Measurements from ENCODE around the gene ZCCHC7. TPM values are rescaled to one million over a fixed set of nuclear protein-coding genes. Genes with fewer than 3 reads are reported as not detected.

Gene ZCCHC7
- total RNA-seq, 4 donors from 2014 or later, result 12.1 to 19.1 (median 15.6) TPM

DNA sequence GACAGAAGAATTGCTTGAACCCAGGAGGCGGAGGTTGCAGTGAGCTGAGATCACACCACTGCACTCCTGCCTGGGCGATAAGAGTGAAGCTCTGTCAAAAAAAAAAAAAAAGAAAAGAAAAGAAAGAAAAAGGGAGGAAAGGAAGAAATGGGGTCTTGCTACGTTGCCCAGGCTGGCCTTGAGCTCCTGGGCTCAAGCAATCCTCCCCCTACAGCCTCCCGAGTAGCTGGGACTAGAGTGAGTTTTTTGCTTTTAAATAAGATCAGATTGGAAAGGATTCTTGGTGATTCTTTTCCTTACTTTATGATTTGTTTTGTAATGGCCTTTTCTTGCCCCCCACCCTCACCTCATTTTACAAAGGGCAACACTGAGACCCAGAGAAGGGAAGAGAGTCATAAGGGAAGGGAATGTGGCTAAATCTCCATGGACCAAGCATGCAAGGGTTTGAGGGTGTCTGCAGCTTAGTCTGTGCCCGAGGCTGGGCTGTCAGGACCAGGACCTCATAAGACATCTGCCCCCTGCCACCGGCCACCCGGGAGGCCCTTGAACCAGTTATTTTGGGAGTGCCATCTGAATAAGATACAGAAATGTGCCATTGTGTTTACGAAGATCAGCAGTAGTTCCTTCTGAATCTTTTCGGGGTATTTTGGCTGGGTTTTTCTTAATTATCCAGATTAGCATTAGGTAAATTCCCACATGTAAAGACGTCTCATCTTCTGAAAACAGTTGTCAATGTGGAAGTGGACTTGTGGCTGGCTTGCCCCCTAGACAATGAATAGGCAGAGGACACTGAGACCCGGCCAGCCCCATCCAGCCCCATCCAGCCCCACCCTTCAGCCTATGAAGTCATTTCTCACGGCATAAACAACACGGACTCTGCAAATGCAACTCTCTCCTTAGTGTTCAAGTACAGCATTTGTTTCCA lies 257.6 kb downstream of the ZCCHC7 start:
- H3K27ac ChIP-seq (replicated peaks in 1 of 4), result no peak overlapping the region
- no peaks in the 10 kb centered on the region for H3K27me3 ChIP-seq
- H3K4me1 ChIP-seq, result no peaks in the 10 kb centered on the region
- no peak for TF ChIP-seq POLR2AphosphoS5 (IDR thresholded peaks at IDR 0.05)
- TF ChIP-seq, protein P1, sequence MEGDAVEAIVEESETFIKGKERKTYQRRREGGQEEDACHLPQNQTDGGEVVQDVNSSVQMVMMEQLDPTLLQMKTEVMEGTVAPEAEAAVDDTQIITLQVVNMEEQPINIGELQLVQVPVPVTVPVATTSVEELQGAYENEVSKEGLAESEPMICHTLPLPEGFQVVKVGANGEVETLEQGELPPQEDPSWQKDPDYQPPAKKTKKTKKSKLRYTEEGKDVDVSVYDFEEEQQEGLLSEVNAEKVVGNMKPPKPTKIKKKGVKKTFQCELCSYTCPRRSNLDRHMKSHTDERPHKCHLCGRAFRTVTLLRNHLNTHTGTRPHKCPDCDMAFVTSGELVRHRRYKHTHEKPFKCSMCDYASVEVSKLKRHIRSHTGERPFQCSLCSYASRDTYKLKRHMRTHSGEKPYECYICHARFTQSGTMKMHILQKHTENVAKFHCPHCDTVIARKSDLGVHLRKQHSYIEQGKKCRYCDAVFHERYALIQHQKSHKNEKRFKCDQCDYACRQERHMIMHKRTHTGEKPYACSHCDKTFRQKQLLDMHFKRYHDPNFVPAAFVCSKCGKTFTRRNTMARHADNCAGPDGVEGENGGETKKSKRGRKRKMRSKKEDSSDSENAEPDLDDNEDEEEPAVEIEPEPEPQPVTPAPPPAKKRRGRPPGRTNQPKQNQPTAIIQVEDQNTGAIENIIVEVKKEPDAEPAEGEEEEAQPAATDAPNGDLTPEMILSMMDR (IDR thresholded peaks at IDR 0.05), result no peak
- TF ChIP-seq EP300 (IDR thresholded peaks at IDR 0.05), result no peak
- TF ChIP-seq POLR2A (IDR thresholded peaks at IDR 0.05; ENCODE audit: low read depth), result no peak
- no peak overlapping the region for H3K4me3 ChIP-seq
- H3K9me3 ChIP-seq, result no peaks in the 10 kb centered on the region
- no peaks in the 10 kb centered on the region for H3K36me3 ChIP-seq
- DNase-seq (ENCODE audit: extremely low spot score), result no peak
- WGBS, result 82% methylated on average over 13 of the region's 13 CpGs
- intact Hi-C loops (cut with DNase I), result no loop called here

DNA sequence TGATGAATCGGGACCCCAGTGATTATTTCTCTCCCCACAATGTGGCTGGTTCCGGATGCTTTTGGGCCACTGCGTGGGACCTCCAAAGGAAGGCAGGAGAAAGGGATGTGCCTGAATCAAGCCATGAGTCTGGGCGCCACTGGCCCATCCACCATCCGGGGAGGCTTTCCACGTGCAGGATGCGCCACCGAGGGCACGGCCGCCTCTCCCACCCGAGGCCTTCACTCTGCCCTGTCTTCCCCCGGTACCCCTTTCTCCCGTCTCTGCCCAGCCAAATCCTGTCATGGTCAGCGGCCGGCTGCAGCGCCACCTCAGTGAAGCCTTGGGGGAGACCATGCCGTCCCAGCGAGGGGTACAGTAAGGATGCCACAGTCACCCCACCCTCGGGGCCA lies 258.2 kb downstream of the ZCCHC7 start:
- Histone ChIP-seq H3K27ac (replicated peaks in 1 of 4) (no peak overlapping the region), H3K9me3 (no peaks in the 10 kb centered on the region), H3K36me3 (no peaks in the 10 kb centered on the region), H3K27me3 (no peaks in the 10 kb centered on the region), H3K4me1 (no peaks in the 10 kb centered on the region), H3K4me3 (no peak overlapping the region)
- TF ChIP-seq POLR2AphosphoS5 (IDR thresholded peaks at IDR 0.05) (no peak), EP300 (IDR thresholded peaks at IDR 0.05) (no peak), POLR2A (IDR thresholded peaks at IDR 0.05; ENCODE audit: low read depth) (no peak)
- TF ChIP-seq, protein P1 (IDR thresholded peaks at IDR 0.05), result no peak
- 92% methylated on average over 10 of the region's 19 CpGs for WGBS
- intact Hi-C loops (cut with DNase I), result no loop called here
- DNase-seq (ENCODE audit: extremely low spot score), result no peak

DNA sequence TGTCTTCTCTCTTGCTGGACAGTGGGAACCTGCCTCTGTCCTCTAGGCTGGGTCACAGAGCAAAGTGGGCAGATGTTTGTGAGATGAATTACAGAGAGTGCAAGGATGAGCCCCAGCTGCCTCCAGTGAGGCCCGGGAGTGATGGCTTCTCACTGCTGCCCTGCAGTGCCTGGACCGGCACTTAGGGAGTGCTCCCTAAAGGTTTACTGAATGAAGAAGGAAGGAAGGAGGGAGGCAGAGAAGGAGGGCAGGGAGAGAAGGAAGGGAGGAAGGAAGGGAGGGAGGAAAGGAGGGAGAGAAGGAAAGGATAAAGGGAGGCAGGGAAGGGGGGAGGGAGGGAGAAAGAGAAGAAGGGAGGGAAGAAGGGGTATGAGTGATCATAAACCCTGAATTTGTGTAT lies 259.5 kb downstream of the ZCCHC7 start:
- intact Hi-C loops (cut with DNase I), result no loop called here
- 56% methylated on average over 2 of the region's 2 CpGs for WGBS
- TF ChIP-seq, protein P1 (IDR thresholded peaks at IDR 0.05), result no peak
- TF ChIP-seq POLR2AphosphoS5 (IDR thresholded peaks at IDR 0.05), result no peak
- no peak for TF ChIP-seq POLR2A (IDR thresholded peaks at IDR 0.05; ENCODE audit: low read depth)
- TF ChIP-seq EP300 (IDR thresholded peaks at IDR 0.05), result no peak
- DNase-seq (ENCODE audit: extremely low spot score), result no peak
- H3K9me3 ChIP-seq, result no peaks in the 10 kb centered on the region
- H3K36me3 ChIP-seq, result no peaks in the 10 kb centered on the region
- H3K27me3 ChIP-seq, result no peaks in the 10 kb centered on the region
- no peaks in the 10 kb centered on the region for H3K4me1 ChIP-seq
- no peak overlapping the region for H3K27ac ChIP-seq (replicated peaks in 1 of 4)
- H3K4me3 ChIP-seq, result no peak overlapping the region

DNA sequence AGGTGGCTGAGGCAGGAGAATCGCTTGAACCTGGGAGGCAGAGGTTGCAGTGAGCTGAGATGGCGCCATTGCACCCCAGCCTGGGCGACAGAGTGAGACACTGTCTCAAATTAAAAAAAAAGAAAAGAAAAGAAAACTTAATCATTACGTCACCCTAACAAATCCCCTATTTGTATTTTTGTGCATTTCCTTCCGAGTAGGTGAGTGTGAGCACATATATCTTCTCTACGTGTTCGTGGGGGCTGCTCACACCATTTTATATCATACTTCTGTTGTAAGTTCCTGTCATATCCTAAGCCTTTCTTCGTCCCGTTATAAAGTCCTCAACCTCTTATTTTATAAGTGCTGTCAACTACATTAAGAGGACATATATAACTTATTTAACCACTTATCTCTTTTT lies 260.2 kb downstream of the ZCCHC7 start:
- TF ChIP-seq EP300 (IDR thresholded peaks at IDR 0.05) (no peak), POLR2A (IDR thresholded peaks at IDR 0.05; ENCODE audit: low read depth) (no peak), POLR2AphosphoS5 (IDR thresholded peaks at IDR 0.05) (no peak)
- TF ChIP-seq, protein P1 (IDR thresholded peaks at IDR 0.05), result no peak
- Histone ChIP-seq H3K4me3 (no peak overlapping the region), H3K27ac (replicated peaks in 1 of 4) (no peak overlapping the region), H3K4me1 (no peaks in the 10 kb centered on the region), H3K27me3 (no peaks in the 10 kb centered on the region), H3K9me3 (no peaks in the 10 kb centered on the region), H3K36me3 (no peaks in the 10 kb centered on the region)
- no peak for DNase-seq (ENCODE audit: extremely low spot score)
- WGBS, result 92% methylated on average over 9 of the region's 9 CpGs
- intact Hi-C loops (cut with DNase I), result no loop called here
